Panc1 (cell line): Measurements from ENCODE around the gene ALG14.

Experiments
- CTCF ChIP-seq: fragments of 450-650 bp; IDR thresholded peaks from 2 replicates; pipeline ENCODE4 v1.5.1; 2017; ENCODE audit warnings: mild to moderate bottlenecking
- POLR2AphosphoS5 ChIP-seq: IDR thresholded peaks from 2 replicates; pipeline ENCODE4 v1.6.1; 2012; ENCODE audit warnings: mild to moderate bottlenecking, low read depth, low read length, moderate library complexity
- REST ChIP-seq, 2 experiments: IDR thresholded peaks; 2 replicates each; pipeline ENCODE4 v1.6.1; 2011 to 2012; ENCODE audit warnings: low read depth in 2 of 2, control low read depth in 1 of 2, low read length in 1 of 2, mild to moderate bottlenecking in 1 of 2, moderate library complexity in 1 of 2; ENCODE audit not compliant: insufficient read depth in 1 of 2

DNA sequence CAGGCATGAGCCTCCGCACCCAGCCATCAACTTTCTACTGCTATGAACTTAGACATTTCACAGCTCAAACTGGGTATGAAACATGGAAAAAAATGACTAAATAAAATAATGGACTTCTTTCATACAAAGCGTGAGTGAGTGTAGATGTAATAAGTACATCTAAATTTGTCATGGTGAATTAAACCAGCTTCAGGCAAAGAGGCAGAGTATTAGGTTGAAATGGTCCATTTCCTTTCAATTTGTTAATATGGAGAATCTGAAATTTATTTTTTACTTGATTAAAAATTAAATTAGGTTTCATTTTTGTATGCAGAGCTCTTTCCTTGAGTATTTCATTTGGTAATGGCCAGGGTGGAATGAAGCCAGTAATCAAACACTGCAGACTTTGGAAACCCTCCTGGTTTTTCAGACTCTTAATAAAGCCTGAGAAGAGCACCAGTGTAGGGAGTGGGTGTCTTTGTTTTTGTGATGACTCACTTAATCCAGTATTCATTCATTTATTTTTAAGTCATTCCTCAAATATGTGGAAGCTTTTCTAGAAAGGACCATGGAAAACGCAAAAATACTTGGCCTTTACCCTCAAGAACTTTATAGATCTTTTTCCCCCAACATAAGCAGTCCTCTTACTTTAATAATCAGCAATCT is 49.2 kb downstream of the ALG14 start:
- TF ChIP-seq CTCF (no peak), POLR2AphosphoS5 (no peak), REST (IDR thresholded peaks at IDR 0.05; ENCODE audit: insufficient read depth in 1 of 2, low read depth in 2 of 2, low read length in 1 of 2) (no peak)
